Muscle layer of duodenum (tissue), 2 donors: ENCODE results near the gene PLD1.

Experiments
- H3K27ac ChIP-seq: one replicate; pipeline ENCODE4 v1.7.0; 2013; ENCODE audit warnings: mild to moderate bottlenecking, low read length
- H3K27me3 ChIP-seq: one replicate; pipeline ENCODE4 v1.7.0; 2013; ENCODE audit warnings: low read depth, mild to moderate bottlenecking, control low read depth, low read length
- H3K36me3 ChIP-seq, 2 donors: one replicate each; pipeline ENCODE4 v1.7.0; 2013; ENCODE audit warnings: low read length in 2 of 2, control low read depth in 1 of 2, mild to moderate bottlenecking in 1 of 2; ENCODE audit not compliant: insufficient read depth in 2 of 2, control insufficient read depth in 1 of 2
- H3K4me1 ChIP-seq, 2 donors: one replicate each; pipeline ENCODE4 v1.7.0; 2013; ENCODE audit warnings: low read length in 2 of 2, mild to moderate bottlenecking in 2 of 2, control low read depth in 1 of 2, moderate library complexity in 1 of 2; ENCODE audit not compliant: insufficient read depth in 2 of 2, control insufficient read depth in 1 of 2
- H3K4me3 ChIP-seq, 2 donors: one replicate each; pipeline ENCODE4 v1.7.0; 2013; ENCODE audit warnings: low read length in 2 of 2, low read depth in 1 of 2, mild to moderate bottlenecking in 1 of 2
- H3K9me3 ChIP-seq, 2 donors: one replicate each; pipeline ENCODE4 v1.7.0; 2013; ENCODE audit warnings: low read length in 2 of 2, control low read depth in 1 of 2, mild to moderate bottlenecking in 1 of 2; ENCODE audit not compliant: control insufficient read depth in 1 of 2
- donor health status: healthy.

PLD1 gene

DNA sequence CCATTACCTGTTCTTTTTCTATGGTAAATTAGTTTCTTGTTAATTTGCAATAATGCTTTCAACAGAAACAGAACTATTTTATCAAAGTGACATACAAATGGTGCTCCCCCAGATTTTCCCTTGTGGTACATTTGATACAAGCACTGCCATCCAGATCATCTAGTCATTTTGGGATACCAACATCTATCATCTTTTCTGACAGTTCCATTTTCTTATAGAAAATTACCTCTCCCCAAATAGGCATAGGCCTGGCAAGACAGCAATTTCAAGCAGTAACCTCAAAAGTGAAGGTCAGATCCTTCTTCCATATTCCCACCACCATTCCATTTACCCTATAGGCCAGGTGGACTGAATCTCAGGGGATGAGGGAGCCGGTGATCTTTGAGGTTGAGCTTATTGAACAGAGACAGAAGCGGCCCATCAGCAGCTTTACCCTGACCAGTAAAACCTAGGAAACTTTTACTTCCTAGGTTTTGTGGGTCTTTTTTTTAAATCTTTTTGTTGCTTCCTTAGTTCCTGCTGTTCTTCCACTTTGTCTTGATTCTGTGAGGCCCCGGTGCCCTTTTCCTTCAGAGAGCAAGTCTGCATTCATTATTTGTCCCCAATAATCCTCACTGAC, 3.1 kb upstream of the PLD1 start:
- Histone ChIP-seq H3K27ac (peak overlapping the region; percentile 47), H3K9me3 (no peaks in the 10 kb centered on the region), H3K27me3 (no peaks in the 10 kb centered on the region), H3K4me1 (peaks cover 4 to 17% of the 10 kb centered on the region in 2 donors), H3K36me3 (peaks cover 0 to 7% of the 10 kb centered on the region in 2 donors), H3K4me3 (no peak overlapping the region)

DNA sequence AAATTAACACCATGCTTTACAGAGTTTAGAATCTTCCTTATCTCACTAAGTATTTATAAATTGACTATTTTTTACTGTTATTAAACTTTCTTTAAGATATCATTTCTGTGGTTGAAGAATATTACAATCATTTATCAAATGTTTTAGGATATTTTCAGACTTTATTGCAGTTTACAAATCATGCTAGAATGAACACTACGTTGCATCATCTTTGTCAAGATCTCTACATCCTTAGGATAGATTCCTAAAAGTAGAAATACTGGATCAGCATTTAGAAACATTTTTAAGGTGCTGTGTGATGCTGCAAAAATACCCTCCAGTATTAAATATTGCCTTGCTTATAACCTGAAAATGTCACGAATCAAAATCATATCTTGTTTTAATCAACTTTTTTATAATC, 2.5 kb upstream of the PLD1 start:
- Histone ChIP-seq H3K4me3 (no peak overlapping the region), H3K9me3 (no peaks in the 10 kb centered on the region), H3K4me1 (peaks cover 4 to 17% of the 10 kb centered on the region in 2 donors), H3K36me3 (peaks cover 0 to 7% of the 10 kb centered on the region in 2 donors), H3K27ac (no peak overlapping the region), H3K27me3 (no peaks in the 10 kb centered on the region)

DNA sequence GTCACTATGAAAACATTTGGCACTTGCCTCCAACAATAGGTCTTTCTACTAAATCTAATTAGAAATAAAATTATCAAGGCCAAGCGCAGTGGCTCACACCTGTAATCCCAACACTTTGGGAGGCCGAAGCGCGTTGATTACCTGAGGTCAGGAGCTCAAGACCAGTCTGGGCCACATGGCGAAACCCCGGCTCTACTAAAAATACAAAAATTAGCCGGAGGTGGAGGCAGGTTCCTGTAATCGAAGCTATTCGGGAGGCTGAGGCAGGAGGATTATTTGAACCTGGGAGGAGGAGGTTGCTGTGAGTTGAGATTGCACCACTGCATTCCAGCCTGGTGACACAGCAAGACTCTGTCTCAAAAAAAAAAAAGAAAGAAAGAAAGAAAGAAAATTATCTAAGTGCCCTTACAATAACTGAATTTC, 1.6 kb upstream of the PLD1 start:
- no peak overlapping the region for H3K4me3 ChIP-seq
- no peaks in the 10 kb centered on the region for H3K9me3 ChIP-seq
- no peaks in the 10 kb centered on the region for H3K27me3 ChIP-seq
- H3K27ac ChIP-seq, result no peak overlapping the region
- H3K4me1 ChIP-seq, result peaks cover 4 to 17% of the 10 kb centered on the region in 2 donors
- H3K36me3 ChIP-seq, result peaks cover 0 to 7% of the 10 kb centered on the region in 2 donors

DNA sequence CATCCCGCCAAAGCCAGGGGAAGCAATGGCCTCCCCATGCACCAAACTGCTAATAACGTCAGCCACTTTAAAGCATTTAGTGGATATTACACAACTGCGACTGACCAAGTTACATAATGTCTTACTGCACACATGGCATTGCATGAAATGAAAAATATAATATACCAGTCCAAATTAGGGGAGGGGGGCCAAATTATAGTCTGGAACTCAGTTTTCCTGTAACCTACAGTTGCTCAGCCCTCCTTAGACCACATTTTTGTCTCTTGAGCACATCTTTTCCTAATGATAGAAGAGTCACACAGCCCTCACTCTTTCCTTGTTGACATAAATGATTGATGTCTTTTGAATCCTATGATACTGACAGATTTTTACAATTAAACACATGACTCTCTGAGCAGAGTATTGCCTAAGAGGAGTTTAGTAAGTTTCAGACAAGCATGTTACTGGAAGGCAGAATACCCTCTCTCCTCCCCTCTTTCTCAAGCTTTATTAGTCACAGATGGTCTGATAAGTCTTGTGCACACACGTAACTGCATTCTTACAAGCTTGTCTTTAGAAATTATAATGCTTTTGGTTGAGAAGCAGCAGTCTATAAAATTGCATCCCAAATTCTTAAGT, 1.1 kb upstream of the PLD1 start:
- peak overlapping the region; percentile 91 for H3K27ac ChIP-seq

DNA sequence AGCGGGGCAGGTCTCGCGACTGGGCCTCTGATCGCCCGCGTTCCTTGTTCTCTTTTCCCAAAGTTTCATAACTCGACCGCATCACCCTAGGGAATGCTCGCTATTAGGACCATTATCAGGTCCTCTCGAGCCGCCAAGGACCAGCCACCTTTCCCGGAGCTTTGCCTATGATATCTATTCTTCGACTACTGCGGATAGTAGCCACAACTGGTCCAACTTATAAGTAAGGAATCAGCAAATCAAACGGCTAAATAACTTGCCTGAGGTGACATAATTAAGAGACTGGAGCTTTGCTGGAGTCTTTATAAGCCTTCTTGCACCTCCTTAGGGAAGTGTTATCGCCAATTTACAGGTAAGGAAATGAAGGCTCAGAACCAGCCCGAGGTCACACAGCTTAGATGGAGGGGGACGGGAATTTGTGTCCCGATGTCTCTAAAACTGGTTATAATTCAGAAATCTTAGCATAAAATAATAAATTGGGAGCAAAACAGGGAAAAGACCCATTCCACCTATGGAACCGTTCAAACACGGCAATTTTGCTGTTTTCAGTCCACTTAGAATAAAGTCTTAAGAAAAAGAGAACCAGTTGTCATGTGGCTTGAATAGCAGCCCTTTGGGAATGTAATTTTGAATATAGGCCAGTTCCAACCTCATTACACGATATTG, 479 bp upstream of the PLD1 start:
- H3K36me3 ChIP-seq, result peaks cover 0 to 7% of the 10 kb centered on the region in 2 donors
- peaks cover 4 to 13% of the 10 kb centered on the region in 2 donors for H3K4me1 ChIP-seq
- no peaks in the 10 kb centered on the region for H3K9me3 ChIP-seq
- H3K27me3 ChIP-seq, result no peaks in the 10 kb centered on the region
- H3K27ac ChIP-seq, result peak overlapping the region; percentile 91
- peak overlapping the region; percentile 74 to 79 for H3K4me3 ChIP-seq

More for the DNA sequence above, 1.1 kb upstream of the PLD1 start:
- peaks cover 4 to 14% of the 10 kb centered on the region in 2 donors for H3K4me1 ChIP-seq
- H3K4me3 ChIP-seq, result no peak overlapping the region
- H3K36me3 ChIP-seq, result peaks cover 0 to 7% of the 10 kb centered on the region in 2 donors
- no peaks in the 10 kb centered on the region for H3K9me3 ChIP-seq
- no peaks in the 10 kb centered on the region for H3K27me3 ChIP-seq

DNA sequence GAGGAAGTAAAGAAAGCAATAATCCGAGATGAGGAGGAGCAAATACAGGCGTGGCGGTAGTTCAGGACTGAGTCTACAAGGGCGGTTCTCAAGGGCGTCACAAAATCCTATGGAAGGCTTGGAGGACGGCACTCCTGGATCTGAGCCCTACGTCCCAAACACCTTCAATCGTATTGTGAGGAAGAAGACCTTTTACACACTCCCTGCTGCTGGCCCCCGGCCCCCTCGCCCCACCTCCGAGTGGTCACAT, 747 bp downstream of the PLD1 start:
- no peaks in the 10 kb centered on the region for H3K27me3 ChIP-seq
- peaks cover 0 to 7% of the 10 kb centered on the region in 2 donors for H3K36me3 ChIP-seq
- peaks cover 4 to 13% of the 10 kb centered on the region in 2 donors for H3K4me1 ChIP-seq
- H3K27ac ChIP-seq, result peak overlapping the region; percentile 83
- no peaks in the 10 kb centered on the region for H3K9me3 ChIP-seq
- peak overlapping the region; percentile 74 to 79 for H3K4me3 ChIP-seq

DNA sequence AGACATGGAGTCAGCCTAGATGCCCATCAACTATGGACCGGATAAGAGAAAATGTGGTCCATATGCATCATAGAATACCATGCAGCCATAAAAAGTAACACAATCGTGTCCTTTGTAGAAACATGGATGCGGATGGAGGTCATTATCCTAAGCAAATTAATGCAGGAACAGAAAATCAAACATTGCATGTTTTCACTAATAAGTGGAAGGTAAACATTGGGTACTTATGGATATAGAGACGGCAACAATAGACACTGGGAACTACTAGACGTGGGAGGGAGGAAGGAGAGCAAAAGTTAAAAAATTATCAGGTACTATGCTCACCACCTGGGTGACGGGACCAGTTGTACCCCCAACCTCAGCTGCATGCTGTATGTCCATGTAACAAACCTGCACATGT, 2.5 kb downstream of the PLD1 start:
- Histone ChIP-seq H3K4me3 (no peak overlapping the region), H3K27me3 (no peaks in the 10 kb centered on the region), H3K27ac (no peak overlapping the region), H3K36me3 (peaks cover 0 to 7% of the 10 kb centered on the region in 2 donors), H3K9me3 (no peaks in the 10 kb centered on the region), H3K4me1 (peaks cover 4 to 13% of the 10 kb centered on the region in 2 donors)

DNA sequence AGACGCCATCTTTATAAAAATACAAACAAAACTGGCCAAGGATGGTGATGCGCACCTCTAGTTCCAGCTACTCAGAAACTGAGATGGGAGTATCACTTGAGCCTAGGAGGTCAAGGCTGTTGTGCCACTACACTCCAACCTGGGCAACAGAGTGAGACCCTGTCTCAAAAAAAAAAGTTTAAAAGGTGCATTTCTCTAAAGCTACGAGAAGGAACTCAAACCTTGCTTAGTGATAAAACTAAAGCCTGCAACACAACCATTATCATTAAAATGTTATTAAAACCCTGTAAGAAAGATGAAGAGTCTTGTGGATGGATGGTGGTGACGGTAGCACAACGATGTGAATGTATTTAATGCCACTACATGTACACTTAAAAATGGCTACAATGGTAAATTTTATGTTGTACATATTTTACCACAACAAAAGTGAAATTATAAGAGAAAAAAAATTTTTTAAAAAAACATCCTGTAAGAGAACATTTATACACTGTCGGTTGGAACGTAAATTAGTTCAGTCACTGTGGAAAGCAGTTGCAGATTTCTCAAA, 3.1 kb downstream of the PLD1 start:
- Histone ChIP-seq H3K4me3 (no peak overlapping the region), H3K9me3 (no peaks in the 10 kb centered on the region), H3K4me1 (peaks cover 6 to 15% of the 10 kb centered on the region in 2 donors), H3K36me3 (peaks cover 0 to 7% of the 10 kb centered on the region in 2 donors), H3K27ac (peak overlapping the region; percentile 63), H3K27me3 (no peaks in the 10 kb centered on the region)

DNA sequence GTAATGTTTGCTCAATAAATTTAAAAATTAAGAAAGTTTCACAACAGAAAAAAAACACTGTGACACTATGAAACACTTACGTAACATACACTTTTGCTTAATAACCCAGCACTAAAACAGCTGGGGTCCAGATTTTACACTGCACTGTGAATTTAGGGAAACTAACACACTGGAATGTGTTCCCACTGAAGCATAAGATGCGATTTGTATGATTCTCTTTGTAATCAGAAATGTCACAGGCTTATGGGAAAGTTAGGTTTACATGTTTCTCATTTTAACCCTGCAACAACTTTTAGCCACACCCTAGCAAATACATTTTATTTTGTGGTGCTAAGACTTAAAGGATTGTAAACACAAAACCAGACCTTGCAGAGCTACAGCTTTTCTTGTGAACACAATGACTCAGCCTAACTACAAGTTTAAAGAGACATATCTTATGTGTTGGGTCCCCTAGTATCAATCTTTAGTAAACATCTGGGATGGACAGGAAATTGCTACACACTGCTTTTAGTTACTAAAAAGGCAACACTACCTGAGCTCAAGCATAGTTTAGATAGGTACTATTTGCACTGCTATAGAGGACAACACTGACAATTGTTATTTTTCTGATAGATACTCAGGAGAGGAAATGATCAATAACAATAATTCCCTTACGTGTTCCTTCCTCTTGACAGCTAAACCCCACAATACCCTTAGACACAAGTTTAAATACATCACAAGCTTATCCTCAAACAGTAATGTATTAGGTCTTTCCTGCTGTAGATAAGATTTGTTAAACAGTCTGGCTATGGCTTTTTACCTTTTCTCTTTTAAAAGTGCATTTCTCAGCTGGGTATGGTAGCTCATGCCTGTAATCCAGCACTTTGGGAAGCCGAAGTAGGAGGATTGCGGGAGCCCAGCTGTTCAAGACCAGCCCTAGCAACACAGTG, 3.8 kb downstream of the PLD1 start:
- Histone ChIP-seq H3K36me3 (peaks cover 0 to 7% of the 10 kb centered on the region in 2 donors), H3K27ac (peak overlapping the region; percentile 63), H3K27me3 (no peaks in the 10 kb centered on the region), H3K4me1 (peaks cover 8 to 20% of the 10 kb centered on the region in 2 donors), H3K9me3 (no peaks in the 10 kb centered on the region), H3K4me3 (no peak overlapping the region)

DNA sequence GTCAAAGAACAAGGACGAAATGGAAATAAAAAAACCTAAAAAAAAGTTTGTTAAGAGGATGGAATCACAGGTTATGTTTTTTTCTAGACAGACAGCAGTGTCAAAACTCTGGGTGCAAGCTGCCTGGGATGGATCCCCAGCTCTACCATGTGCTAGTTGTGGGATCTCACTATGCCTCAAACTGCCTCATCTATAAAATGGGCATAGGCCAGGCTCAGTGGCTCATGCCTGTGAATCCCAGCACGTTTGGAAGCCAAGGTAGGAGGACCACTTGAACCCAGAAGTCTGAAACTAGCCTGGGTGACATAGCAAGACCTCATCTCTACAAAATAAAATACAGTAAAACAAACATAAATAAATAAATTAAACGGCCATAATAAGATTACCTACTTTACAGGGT, 4.6 kb downstream of the PLD1 start:
- peak overlapping the region; percentile 10 for H3K27ac ChIP-seq
- peaks cover 0 to under 1% of the 10 kb centered on the region in 2 donors for H3K36me3 ChIP-seq
- no peak overlapping the region for H3K4me3 ChIP-seq
- H3K27me3 ChIP-seq, result no peaks in the 10 kb centered on the region
- H3K9me3 ChIP-seq, result no peaks in the 10 kb centered on the region
- peaks cover 4 to 15% of the 10 kb centered on the region in 2 donors for H3K4me1 ChIP-seq
